Measurements from ENCODE around the gene TPRX1. TPM values are rescaled to one million over a fixed set of nuclear protein-coding genes. Genes with fewer than 3 reads are reported as not detected.

TPRX1 gene
- total RNA-seq, 1 donor: not detected

DNA sequence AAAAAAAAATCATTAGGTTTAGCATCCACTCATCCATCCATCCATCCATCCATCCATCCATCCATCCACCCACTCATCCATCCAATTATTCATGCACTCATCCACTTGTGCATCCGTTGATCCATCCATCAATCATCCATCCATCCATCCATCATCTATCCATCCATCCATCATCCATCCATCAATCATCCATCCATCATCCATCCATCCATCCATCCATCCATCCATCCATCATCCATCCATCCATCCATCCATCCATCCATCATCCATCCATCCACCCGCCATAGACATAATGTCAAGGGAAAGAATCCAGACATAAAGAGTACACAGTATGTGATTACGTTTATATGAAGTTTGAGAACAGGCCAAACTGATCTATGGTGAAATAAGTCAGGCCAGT is 34.8 kb downstream of the TPRX1 start:
- Histone ChIP-seq H3K27me3 (ENCODE audit: insufficient read depth, low read length) (peaks cover 2% of the 10 kb centered on the region), H3K79me2 (ENCODE audit: insufficient read depth, low read length) (no peaks in the 10 kb centered on the region), H2AFZ (ENCODE audit: low read length) (no peak overlapping the region), H3K4me3 (ENCODE audit: insufficient read depth, low read length) (no peak overlapping the region), H3K36me3 (ENCODE audit: insufficient read depth, low read length) (no peaks in the 10 kb centered on the region), H3K4me1 (ENCODE audit: insufficient read depth, low read length) (no peaks in the 10 kb centered on the region), H4K20me1 (ENCODE audit: insufficient read depth, low read length) (peaks cover 3% of the 10 kb centered on the region), H3K4me2 (ENCODE audit: insufficient read depth, low read length) (no peak overlapping the region), H3K9me3 (ENCODE audit: low read depth, low read length) (no peaks in the 10 kb centered on the region), H3K27ac (ENCODE audit: low read depth, low read length) (no peak overlapping the region)
- TF ChIP-seq, protein P1, sequence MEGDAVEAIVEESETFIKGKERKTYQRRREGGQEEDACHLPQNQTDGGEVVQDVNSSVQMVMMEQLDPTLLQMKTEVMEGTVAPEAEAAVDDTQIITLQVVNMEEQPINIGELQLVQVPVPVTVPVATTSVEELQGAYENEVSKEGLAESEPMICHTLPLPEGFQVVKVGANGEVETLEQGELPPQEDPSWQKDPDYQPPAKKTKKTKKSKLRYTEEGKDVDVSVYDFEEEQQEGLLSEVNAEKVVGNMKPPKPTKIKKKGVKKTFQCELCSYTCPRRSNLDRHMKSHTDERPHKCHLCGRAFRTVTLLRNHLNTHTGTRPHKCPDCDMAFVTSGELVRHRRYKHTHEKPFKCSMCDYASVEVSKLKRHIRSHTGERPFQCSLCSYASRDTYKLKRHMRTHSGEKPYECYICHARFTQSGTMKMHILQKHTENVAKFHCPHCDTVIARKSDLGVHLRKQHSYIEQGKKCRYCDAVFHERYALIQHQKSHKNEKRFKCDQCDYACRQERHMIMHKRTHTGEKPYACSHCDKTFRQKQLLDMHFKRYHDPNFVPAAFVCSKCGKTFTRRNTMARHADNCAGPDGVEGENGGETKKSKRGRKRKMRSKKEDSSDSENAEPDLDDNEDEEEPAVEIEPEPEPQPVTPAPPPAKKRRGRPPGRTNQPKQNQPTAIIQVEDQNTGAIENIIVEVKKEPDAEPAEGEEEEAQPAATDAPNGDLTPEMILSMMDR (IDR thresholded peaks at IDR 0.05; ENCODE audit: extremely low read depth, low read depth, low read length): no peak
- DNase-seq (ENCODE audit: insufficient read length, low spot score, missing footprints): no peak

DNA sequence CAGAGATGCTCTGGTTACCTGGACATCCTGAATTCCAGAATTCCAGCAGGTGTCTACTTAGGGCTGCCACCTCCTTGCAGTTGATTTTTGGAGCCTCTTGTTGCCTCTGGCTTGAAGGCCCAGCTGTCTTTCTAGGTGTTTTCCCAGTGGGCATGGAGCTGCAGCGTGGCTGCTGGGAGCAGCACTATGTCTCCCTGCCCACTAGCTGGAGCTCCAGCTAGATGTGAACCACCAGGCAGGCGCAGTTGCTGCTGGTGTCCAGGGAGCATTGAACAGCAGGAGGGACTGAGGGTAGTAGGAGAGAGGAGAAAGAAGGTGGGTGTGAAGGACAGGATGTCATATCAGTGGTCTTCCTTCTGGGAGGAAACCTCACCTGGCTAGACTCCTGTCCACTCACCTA is 35.7 kb downstream of the TPRX1 start:
- no peak for DNase-seq (ENCODE audit: insufficient read length, low spot score, missing footprints)
- TF ChIP-seq, protein P1 (IDR thresholded peaks at IDR 0.05; ENCODE audit: extremely low read depth, low read depth, low read length): no peak
- no peaks in the 10 kb centered on the region for H3K9me3 ChIP-seq (ENCODE audit: low read depth, low read length)
- peaks cover 3% of the 10 kb centered on the region for H4K20me1 ChIP-seq (ENCODE audit: insufficient read depth, low read length)
- no peak overlapping the region for H3K4me2 ChIP-seq (ENCODE audit: insufficient read depth, low read length)
- no peak overlapping the region for H3K27ac ChIP-seq (ENCODE audit: low read depth, low read length)
- peaks cover 2% of the 10 kb centered on the region for H3K27me3 ChIP-seq (ENCODE audit: insufficient read depth, low read length)
- no peaks in the 10 kb centered on the region for H3K79me2 ChIP-seq (ENCODE audit: insufficient read depth, low read length)
- H3K36me3 ChIP-seq (ENCODE audit: insufficient read depth, low read length): no peaks in the 10 kb centered on the region
- no peak overlapping the region for H2AFZ ChIP-seq (ENCODE audit: low read length)
- H3K4me1 ChIP-seq (ENCODE audit: insufficient read depth, low read length): no peaks in the 10 kb centered on the region
- H3K4me3 ChIP-seq (ENCODE audit: insufficient read depth, low read length): no peak overlapping the region

DNA sequence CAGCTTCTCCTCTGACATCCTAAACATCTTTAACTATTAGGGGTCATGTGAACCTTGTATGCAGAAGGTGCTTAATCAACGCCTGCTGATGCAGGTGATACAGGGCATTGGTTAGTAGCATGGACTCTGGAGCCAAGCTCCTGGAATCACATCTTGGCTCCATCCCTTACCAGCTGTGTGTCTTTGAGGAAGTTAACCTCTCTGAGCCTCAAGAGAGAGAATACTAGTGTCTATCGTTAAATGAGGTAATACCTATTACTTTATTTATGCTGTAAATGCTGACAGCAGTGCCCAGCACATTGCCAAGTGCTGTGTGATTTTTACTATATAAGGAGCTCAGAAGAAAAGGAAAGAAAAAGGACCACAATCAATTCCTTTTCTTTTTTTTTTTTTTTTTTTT is 37.0 kb downstream of the TPRX1 start:
- peaks cover 3% of the 10 kb centered on the region for H4K20me1 ChIP-seq (ENCODE audit: insufficient read depth, low read length)
- H3K4me3 ChIP-seq (ENCODE audit: insufficient read depth, low read length): no peak overlapping the region
- H3K27ac ChIP-seq (ENCODE audit: low read depth, low read length): no peak overlapping the region
- H3K36me3 ChIP-seq (ENCODE audit: insufficient read depth, low read length): no peaks in the 10 kb centered on the region
- H3K4me1 ChIP-seq (ENCODE audit: insufficient read depth, low read length): no peaks in the 10 kb centered on the region
- H3K4me2 ChIP-seq (ENCODE audit: insufficient read depth, low read length): no peak overlapping the region
- no peaks in the 10 kb centered on the region for H3K79me2 ChIP-seq (ENCODE audit: insufficient read depth, low read length)
- no peak overlapping the region for H2AFZ ChIP-seq (ENCODE audit: low read length)
- TF ChIP-seq, protein P1 (IDR thresholded peaks at IDR 0.05; ENCODE audit: extremely low read depth, low read depth, low read length): no peak
- H3K27me3 ChIP-seq (ENCODE audit: insufficient read depth, low read length): no peaks in the 10 kb centered on the region
- no peaks in the 10 kb centered on the region for H3K9me3 ChIP-seq (ENCODE audit: low read depth, low read length)
- DNase-seq (ENCODE audit: insufficient read length, low spot score, missing footprints): no peak

DNA sequence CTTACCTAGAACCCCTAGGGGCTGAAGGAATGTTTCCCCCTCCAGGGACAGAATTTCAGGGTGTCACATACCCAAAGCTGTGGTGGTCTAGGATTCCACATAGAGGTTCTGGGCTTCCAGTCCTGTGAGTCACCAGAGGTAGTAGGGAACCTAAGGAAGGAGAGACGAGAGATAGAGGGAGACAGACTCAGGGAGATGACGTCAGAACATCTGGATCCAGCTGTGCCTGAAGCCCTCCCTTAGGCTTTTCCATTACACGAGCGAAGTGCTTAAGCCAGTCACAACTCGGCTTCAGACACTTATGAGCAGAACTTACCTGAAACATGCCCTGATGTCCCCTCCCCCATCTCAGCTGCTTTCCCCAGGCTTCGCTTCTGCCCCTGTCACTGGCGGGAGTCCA is 37.7 kb downstream of the TPRX1 start:
- H3K9me3 ChIP-seq (ENCODE audit: low read depth, low read length): no peaks in the 10 kb centered on the region
- no peak overlapping the region for H2AFZ ChIP-seq (ENCODE audit: low read length)
- no peaks in the 10 kb centered on the region for H3K79me2 ChIP-seq (ENCODE audit: insufficient read depth, low read length)
- H3K4me3 ChIP-seq (ENCODE audit: insufficient read depth, low read length): no peak overlapping the region
- H3K4me1 ChIP-seq (ENCODE audit: insufficient read depth, low read length): no peaks in the 10 kb centered on the region
- no peak for DNase-seq (ENCODE audit: insufficient read length, low spot score, missing footprints)
- no peaks in the 10 kb centered on the region for H3K27me3 ChIP-seq (ENCODE audit: insufficient read depth, low read length)
- TF ChIP-seq, protein P1 (IDR thresholded peaks at IDR 0.05; ENCODE audit: extremely low read depth, low read depth, low read length): no peak
- H3K4me2 ChIP-seq (ENCODE audit: insufficient read depth, low read length): no peak overlapping the region
- H4K20me1 ChIP-seq (ENCODE audit: insufficient read depth, low read length): peaks cover 3% of the 10 kb centered on the region
- H3K36me3 ChIP-seq (ENCODE audit: insufficient read depth, low read length): no peaks in the 10 kb centered on the region
- no peak overlapping the region for H3K27ac ChIP-seq (ENCODE audit: low read depth, low read length)

All from osteoblast (primary cell).